Kidney epithelial cell (primary cell): ENCODE measurements around the gene STMP1. TPM values are rescaled to one million over a fixed set of nuclear protein-coding genes. Genes with fewer than 3 reads are reported as not detected.

Experiments
- DNase-seq: peaks from one replicate; pipeline ENCODE4 v3.0.0-alpha.2; 2010; ENCODE audit warnings: low read depth
- H3K27me3 ChIP-seq: 2 replicates; pipeline ENCODE4 v1.6.0; 2011; ENCODE audit warnings: low read length; ENCODE audit not compliant: control insufficient read depth, insufficient read depth
- H3K36me3 ChIP-seq: 2 replicates; pipeline ENCODE4 v1.5.1; 2011; ENCODE audit warnings: low read length; ENCODE audit not compliant: control insufficient read depth, insufficient read depth
- H3K4me3 ChIP-seq: 2 replicates; pipeline ENCODE4 v1.5.1; 2011; ENCODE audit warnings: low read depth, mild to moderate bottlenecking, control low read depth, low read length
- CTCF ChIP-seq: IDR thresholded peaks from 2 replicates; pipeline ENCODE4 v1.5.1; 2011; ENCODE audit warnings: mild to moderate bottlenecking, moderate library complexity, low read length, control low read depth, inconsistent platforms; ENCODE audit not compliant: insufficient read depth, poor library complexity, severe bottlenecking
- total RNA-seq: library from RNA; depleted of rRNA; stranded (reverse); fragments of >200 nt; gene quantifications from 2 replicates; pipeline ENCODE4 v1.2.3, GENCODE V29; 2015

STMP1 gene
- total RNA-seq, 1 donor from 2014 or later: 20.2 TPM

- Histone ChIP-seq H3K4me3 (no peak overlapping the region), H3K27me3 (no peaks in the 10 kb centered on the region), H3K36me3 (no peaks in the 10 kb centered on the region)
- DNase-seq: no peak
- no peak for TF ChIP-seq CTCF
Observed at GRCh38 chr7:135711139-135711469, 48.8 kb downstream of the STMP1 start.

GRCh38 chr7:135712182-135712782 lies 50.0 kb downstream of the STMP1 start:
- H3K27me3 ChIP-seq: no peaks in the 10 kb centered on the region
- DNase-seq: no peak

GRCh38 chr7:135712796-135713195 lies 50.5 kb downstream of the STMP1 start:
- TF ChIP-seq CTCF: no peak
- Histone ChIP-seq H3K36me3 (no peaks in the 10 kb centered on the region), H3K4me3 (no peak overlapping the region), H3K27me3 (no peaks in the 10 kb centered on the region)
- no peak for DNase-seq

More at GRCh38 chr7:135712182-135712782, 50.0 kb downstream of the STMP1 start:
- Histone ChIP-seq H3K4me3 (no peak overlapping the region), H3K36me3 (no peaks in the 10 kb centered on the region)
- TF ChIP-seq CTCF: no peak

GRCh38 chr7:135713836-135714470 lies 51.6 kb downstream of the STMP1 start:
- Histone ChIP-seq H3K36me3 (no peaks in the 10 kb centered on the region), H3K27me3 (no peaks in the 10 kb centered on the region)
- TF ChIP-seq CTCF: no peak

GRCh38 chr7:135714534-135715009 lies 52.3 kb downstream of the STMP1 start:
- no peaks in the 10 kb centered on the region for H3K27me3 ChIP-seq
- no peaks in the 10 kb centered on the region for H3K36me3 ChIP-seq
- no peak for TF ChIP-seq CTCF
- H3K4me3 ChIP-seq: no peak overlapping the region
- no peak for DNase-seq

More at GRCh38 chr7:135713836-135714470, 51.6 kb downstream of the STMP1 start:
- no peak for DNase-seq
- no peak overlapping the region for H3K4me3 ChIP-seq
